HepG2 (cell line): ENCODE measurements around the gene MUTYH. TPM values are rescaled to one million over a fixed set of nuclear protein-coding genes. Genes with fewer than 3 reads are reported as not detected.

Experiments
- ATAC-seq: fragments of 200-7000 bp; cut with Tn5 transposase; 3 replicates; pipeline ENCODE4 v1.9.1; 2020; ENCODE audit warnings: mild to moderate bottlenecking, moderate library complexity
- BruUV-seq: library from RNA; stranded (reverse); fragments of 400-500 nt; replicated peaks from 2 replicates; lab custom pipeline; 2021; lab: Mats Ljungman, UMichigan
- CTCF ChIA-PET: fragments of 300-600 bp; formaldehyde crosslinking; extraction: SDS; loops from one replicate; lab custom pipeline; 2021; ENCODE audit warnings: low total read pairs, inconsistent platforms, low intra/inter-chr PET ratio; lab: Yijun Ruan, JAX
- POLR2A ChIA-PET: fragments of 350-600 bp; sonication (Branson Sonifier 250); formaldehyde crosslinking; loops from one replicate; lab custom pipeline; 2020; ENCODE audit warnings: antibody characterized with exemption, inconsistent platforms; lab: Yijun Ruan, JAX
- DNase-seq: peaks from one replicate; pipeline ENCODE4 v3.0.0-alpha.2; 2015; ENCODE audit warnings: low spot score
- FAIRE-seq: peaks from 3 replicates; lab custom pipeline; 2011; peaks lifted over from hg19 to GRCh38; lab: Jason Lieb, UNC
- H2AFZ ChIP-seq: one replicate; pipeline ENCODE4 v1.6.1; 2011; ENCODE audit warnings: low read length, inconsistent platforms
- H3K27ac ChIP-seq: fragments of 300-600 bp; 3 replicates; pipeline ENCODE4 v1.8.0; 2011; ENCODE audit warnings: mixed run types, mild to moderate bottlenecking, mixed read lengths, low read length, inconsistent platforms; ENCODE audit not compliant: insufficient read depth; ENCODE audit errors: extremely low read length
- H3K27me3 ChIP-seq, 2 experiments: fragments of 200-600 bp in 1 of 2; 2 replicates in 1 of 2; 3 replicates in 1 of 2; pipeline versions ENCODE4 v1.6.0 to v1.8.0; 2011; ENCODE audit warnings: low read length in 2 of 2, mild to moderate bottlenecking in 2 of 2, moderate library complexity in 2 of 2, inconsistent platforms in 1 of 2; ENCODE audit not compliant: insufficient read depth in 2 of 2, control insufficient read depth in 1 of 2
- H3K36me3 ChIP-seq, 2 experiments: fragments of 200-600 bp in 1 of 2; replicated peaks in 1 of 2; 2 replicates in 1 of 2; 3 replicates in 1 of 2; pipeline versions ENCODE4 v1.5.1 to v1.8.0; 2011; ENCODE audit warnings: low read length in 2 of 2, inconsistent platforms in 1 of 2; ENCODE audit not compliant: insufficient read depth in 2 of 2, control insufficient read depth in 1 of 2
- H3K4me1 ChIP-seq: 2 replicates; pipeline ENCODE4 v1.5.1; 2012; ENCODE audit warnings: low read length, inconsistent platforms; ENCODE audit not compliant: insufficient read depth
- H3K4me2 ChIP-seq: 2 replicates; pipeline ENCODE4 v1.6.0; 2011; ENCODE audit warnings: low read depth, low read length, inconsistent platforms
- H3K4me3 ChIP-seq, 3 experiments: fragments of 200-600 bp in 1 of 3; sonication (generic), shearing (Covaris generic) in 1 of 3; replicated peaks in 1 of 3; 2 replicates each; pipeline ENCODE4 v1.5.1; 2011 to 2016; ENCODE audit warnings: low read length in 3 of 3, inconsistent platforms in 2 of 3, low read depth in 2 of 3, mild to moderate bottlenecking in 2 of 3, control low read depth in 1 of 3, mixed read lengths in 1 of 3; ENCODE audit not compliant: insufficient read depth in 1 of 3
- H3K79me2 ChIP-seq: one replicate; pipeline ENCODE4 v1.6.1; 2011; ENCODE audit warnings: low read length, inconsistent platforms; ENCODE audit not compliant: insufficient read depth
- H3K9ac ChIP-seq: 2 replicates; pipeline ENCODE4 v1.6.0; 2011; ENCODE audit warnings: mild to moderate bottlenecking, low read depth, low read length, inconsistent platforms; ENCODE audit not compliant: insufficient read depth
- H3K9me3 ChIP-seq: 2 replicates; pipeline ENCODE4 v1.5.1; 2012; ENCODE audit warnings: mild to moderate bottlenecking, low read length
- H4K20me1 ChIP-seq: 2 replicates; pipeline ENCODE4 v1.6.0; 2011; ENCODE audit warnings: inconsistent platforms, mild to moderate bottlenecking, low read length, moderate library complexity; ENCODE audit not compliant: insufficient read depth
- KDM5B ChIP-seq: sonication (generic); formaldehyde crosslinking; IDR thresholded peaks from 2 replicates; pipeline ENCODE4 v1.4.0; 2020; ENCODE audit warnings: missing genetic modification reagents, mild to moderate bottlenecking, borderline replicate concordance
- ZFY ChIP-seq: sonication (generic); formaldehyde crosslinking; IDR thresholded peaks from 2 replicates; pipeline ENCODE4 v1.4.0; 2020; ENCODE audit warnings: missing genetic modification reagents
- ZNF138 ChIP-seq: sonication (generic); formaldehyde crosslinking; IDR thresholded peaks from 2 replicates; pipeline ENCODE4 v1.5.0; 2020; ENCODE audit warnings: mild to moderate bottlenecking, low read depth, missing genetic modification reagents
- ZNF709 ChIP-seq: sonication (generic); formaldehyde crosslinking; IDR thresholded peaks from 2 replicates; pipeline ENCODE4 v1.5.0; 2020; ENCODE audit warnings: mild to moderate bottlenecking, missing genetic modification reagents
- ZSCAN31 ChIP-seq: sonication (generic); formaldehyde crosslinking; IDR thresholded peaks from 2 replicates; pipeline ENCODE4 v1.5.0; 2020; ENCODE audit warnings: low read depth, mild to moderate bottlenecking, missing genetic modification reagents
- WGBS: methylation state at CpG from one replicate; pipeline ENCODE4 v1.1.6; 2017; ENCODE audit warnings: low lambda C conversion rate; 5-methylcytosine and 5-hydroxymethylcytosine counted together
- in situ Hi-C: cut with HindIII; loops from 2 replicates; pipeline ENCODE4 v1.10.0; 2017; ENCODE audit warnings: low pct_unique_long_range_greater_than_20kb; ENCODE audit not compliant: extremely low pct_ligation_motif_present
- intact Hi-C: fragments of 100-400 bp; cut with micrococcal nuclease; formaldehyde crosslinking; loops from one replicate; pipeline ENCODE4 v1.10.0; 2022; ENCODE audit not compliant: unreplicated experiment
- polyA plus RNA-seq, 8 experiments: library from polyadenylated mRNA; depleted of rRNA in 3 of 8; stranded (reverse) in 7 of 8; unstranded in 1 of 8; fragments of >200 nt; fragmentation: Illumina TruSeq in 4 of 8; extraction: Trizol in 4 of 8; gene quantifications; 2 replicates each; pipeline versions ENCODE4 v1.2.1 to v1.2.3, GENCODE V29; 2011 to 2016; ENCODE audit warnings: low read depth in 4 of 8, missing spikeins in 1 of 8, mixed read lengths in 1 of 8; ENCODE audit not compliant: insufficient read depth in 1 of 8
- total RNA-seq, 5 experiments: library from RNA; depleted of rRNA; stranded (reverse); fragments of >200 nt; fragmentation: Illumina TruSeq; extraction: Trizol; gene quantifications; 2 replicates each; pipeline ENCODE4 v1.2.3, GENCODE V29; 2016; ENCODE audit warnings: low read depth in 1 of 5
- TF ChIP-seq, protein P1 (sequence below): sonication (generic); formaldehyde crosslinking; IDR thresholded peaks from 2 replicates; pipeline ENCODE4 v1.4.0; 2020; ENCODE audit warnings: missing genetic modification reagents
- TF ChIP-seq, protein P2 (sequence below): sonication (generic); formaldehyde crosslinking; IDR thresholded peaks from 2 replicates; pipeline ENCODE4 v1.8.1; 2023; ENCODE audit warnings: mild to moderate bottlenecking, missing genetic modification reagents
- TF ChIP-seq, protein P3 (sequence below): sonication (generic); formaldehyde crosslinking; IDR thresholded peaks from 2 replicates; pipeline ENCODE4 v1.4.0; 2020; ENCODE audit warnings: missing genetic modification reagents
- TF ChIP-seq, protein P4 (sequence below): sonication (generic); formaldehyde crosslinking; IDR thresholded peaks from 2 replicates; pipeline ENCODE4 v1.5.0; 2020; ENCODE audit warnings: missing genetic modification reagents, mild to moderate bottlenecking, borderline replicate concordance

MUTYH gene
- total and polyA plus RNA-seq, 2 of the 13 experiments (the other 11 are each of a cell fraction or from before 2014, with no cell fraction given): 16.3 to 17.1 TPM

DNA sequence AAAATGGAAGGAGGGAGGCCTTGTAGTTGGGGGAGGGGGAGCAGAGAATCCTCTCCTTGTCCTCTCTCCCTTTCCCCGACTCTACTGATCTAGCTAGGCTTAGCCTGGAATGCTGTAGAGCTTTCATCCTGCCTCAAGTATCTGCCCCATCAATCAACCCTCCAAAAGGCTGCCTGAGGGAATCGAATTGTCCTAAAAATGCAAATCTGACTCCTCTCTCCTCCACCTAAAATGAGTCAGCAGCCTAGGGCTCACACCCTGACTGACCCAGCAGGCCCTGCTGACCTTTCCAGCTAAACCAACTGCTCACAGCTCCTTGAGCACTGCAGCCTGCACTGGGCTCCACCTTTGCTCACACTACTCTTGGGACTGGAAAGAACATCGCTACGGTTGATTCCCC lies 10.8 kb downstream of the MUTYH start (continued):
- TF ChIP-seq, protein P1, sequence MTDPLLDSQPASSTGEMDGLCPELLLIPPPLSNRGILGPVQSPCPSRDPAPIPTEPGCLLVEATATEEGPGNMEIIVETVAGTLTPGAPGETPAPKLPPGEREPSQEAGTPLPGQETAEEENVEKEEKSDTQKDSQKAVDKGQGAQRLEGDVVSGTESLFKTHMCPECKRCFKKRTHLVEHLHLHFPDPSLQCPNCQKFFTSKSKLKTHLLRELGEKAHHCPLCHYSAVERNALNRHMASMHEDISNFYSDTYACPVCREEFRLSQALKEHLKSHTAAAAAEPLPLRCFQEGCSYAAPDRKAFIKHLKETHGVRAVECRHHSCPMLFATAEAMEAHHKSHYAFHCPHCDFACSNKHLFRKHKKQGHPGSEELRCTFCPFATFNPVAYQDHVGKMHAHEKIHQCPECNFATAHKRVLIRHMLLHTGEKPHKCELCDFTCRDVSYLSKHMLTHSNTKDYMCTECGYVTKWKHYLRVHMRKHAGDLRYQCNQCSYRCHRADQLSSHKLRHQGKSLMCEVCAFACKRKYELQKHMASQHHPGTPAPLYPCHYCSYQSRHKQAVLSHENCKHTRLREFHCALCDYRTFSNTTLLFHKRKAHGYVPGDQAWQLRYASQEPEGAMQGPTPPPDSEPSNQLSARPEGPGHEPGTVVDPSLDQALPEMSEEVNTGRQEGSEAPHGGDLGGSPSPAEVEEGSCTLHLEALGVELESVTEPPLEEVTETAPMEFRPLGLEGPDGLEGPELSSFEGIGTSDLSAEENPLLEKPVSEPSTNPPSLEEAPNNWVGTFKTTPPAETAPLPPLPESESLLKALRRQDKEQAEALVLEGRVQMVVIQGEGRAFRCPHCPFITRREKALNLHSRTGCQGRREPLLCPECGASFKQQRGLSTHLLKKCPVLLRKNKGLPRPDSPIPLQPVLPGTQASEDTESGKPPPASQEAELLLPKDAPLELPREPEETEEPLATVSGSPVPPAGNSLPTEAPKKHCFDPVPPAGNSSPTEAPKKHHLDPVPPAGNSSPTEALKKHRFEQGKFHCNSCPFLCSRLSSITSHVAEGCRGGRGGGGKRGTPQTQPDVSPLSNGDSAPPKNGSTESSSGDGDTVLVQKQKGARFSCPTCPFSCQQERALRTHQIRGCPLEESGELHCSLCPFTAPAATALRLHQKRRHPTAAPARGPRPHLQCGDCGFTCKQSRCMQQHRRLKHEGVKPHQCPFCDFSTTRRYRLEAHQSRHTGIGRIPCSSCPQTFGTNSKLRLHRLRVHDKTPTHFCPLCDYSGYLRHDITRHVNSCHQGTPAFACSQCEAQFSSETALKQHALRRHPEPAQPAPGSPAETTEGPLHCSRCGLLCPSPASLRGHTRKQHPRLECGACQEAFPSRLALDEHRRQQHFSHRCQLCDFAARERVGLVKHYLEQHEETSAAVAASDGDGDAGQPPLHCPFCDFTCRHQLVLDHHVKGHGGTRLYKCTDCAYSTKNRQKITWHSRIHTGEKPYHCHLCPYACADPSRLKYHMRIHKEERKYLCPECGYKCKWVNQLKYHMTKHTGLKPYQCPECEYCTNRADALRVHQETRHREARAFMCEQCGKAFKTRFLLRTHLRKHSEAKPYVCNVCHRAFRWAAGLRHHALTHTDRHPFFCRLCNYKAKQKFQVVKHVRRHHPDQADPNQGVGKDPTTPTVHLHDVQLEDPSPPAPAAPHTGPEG (CRISPR knock-in tag): no peak
- TF ChIP-seq, protein P2, sequence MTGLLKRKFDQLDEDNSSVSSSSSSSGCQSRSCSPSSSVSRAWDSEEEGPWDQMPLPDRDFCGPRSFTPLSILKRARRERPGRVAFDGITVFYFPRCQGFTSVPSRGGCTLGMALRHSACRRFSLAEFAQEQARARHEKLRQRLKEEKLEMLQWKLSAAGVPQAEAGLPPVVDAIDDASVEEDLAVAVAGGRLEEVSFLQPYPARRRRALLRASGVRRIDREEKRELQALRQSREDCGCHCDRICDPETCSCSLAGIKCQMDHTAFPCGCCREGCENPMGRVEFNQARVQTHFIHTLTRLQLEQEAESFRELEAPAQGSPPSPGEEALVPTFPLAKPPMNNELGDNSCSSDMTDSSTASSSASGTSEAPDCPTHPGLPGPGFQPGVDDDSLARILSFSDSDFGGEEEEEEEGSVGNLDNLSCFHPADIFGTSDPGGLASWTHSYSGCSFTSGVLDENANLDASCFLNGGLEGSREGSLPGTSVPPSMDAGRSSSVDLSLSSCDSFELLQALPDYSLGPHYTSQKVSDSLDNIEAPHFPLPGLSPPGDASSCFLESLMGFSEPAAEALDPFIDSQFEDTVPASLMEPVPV: no peak
- TF ChIP-seq ZNF709 (CRISPR knock-in tag): no peak

DNA sequence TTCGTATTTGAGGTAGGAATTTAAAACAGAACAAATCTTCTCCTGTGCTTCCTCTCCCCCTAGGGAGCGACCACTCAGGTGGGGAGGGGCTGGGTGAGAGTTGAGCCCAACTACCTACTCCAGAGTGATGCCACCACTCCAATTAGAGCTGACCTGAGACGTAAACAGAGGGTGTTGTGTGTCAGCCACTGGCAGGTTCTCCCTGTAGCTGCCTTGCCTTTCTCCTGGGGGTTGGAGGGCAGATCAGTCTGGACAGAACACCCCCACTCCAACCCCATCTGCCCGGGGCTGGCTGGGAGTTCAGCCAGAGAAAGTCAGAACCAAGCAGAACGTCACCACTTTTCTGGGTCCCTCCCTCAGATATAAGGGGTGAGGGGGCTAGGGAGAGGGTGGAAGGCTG lies 11.6 kb downstream of the MUTYH start:
- 86% methylated on average over 5 of the region's 5 CpGs for WGBS
- no peak for DNase-seq
- Histone ChIP-seq H3K36me3 (peaks cover 2 to 26% of the 10 kb centered on the region in 2 experiments; a peak in 4 of 5 replicates), H3K4me1 (no peaks in the 10 kb centered on the region; the same call in 1 of the 2 replicates), H3K27me3 (no peaks in the 10 kb centered on the region), H3K27ac (no peak overlapping the region), H2AFZ (no peak overlapping the region), H3K9me3 (no peaks in the 10 kb centered on the region), H4K20me1 (no peaks in the 10 kb centered on the region), H3K79me2 (no peaks in the 10 kb centered on the region), H3K4me3 (no peak overlapping the region), H3K4me2 (no peak overlapping the region), H3K9ac (no peak overlapping the region)
- in situ Hi-C loops (no loop called here), intact Hi-C loops (no loop called here)
- ChIA-PET CTCF (no interaction called here), POLR2A (interaction anchor here (2.4 kb wide), 1 partner anchor 12 kb away, joined by 13 read pairs; the partner anchor contains the start of genes MUTYH and TOE1)
- no peak for ATAC-seq
- no peak for FAIRE-seq
- no TSS peak for BruUV-seq
- no peak for TF ChIP-seq ZSCAN31 (CRISPR knock-in tag)
- TF ChIP-seq, protein P3, sequence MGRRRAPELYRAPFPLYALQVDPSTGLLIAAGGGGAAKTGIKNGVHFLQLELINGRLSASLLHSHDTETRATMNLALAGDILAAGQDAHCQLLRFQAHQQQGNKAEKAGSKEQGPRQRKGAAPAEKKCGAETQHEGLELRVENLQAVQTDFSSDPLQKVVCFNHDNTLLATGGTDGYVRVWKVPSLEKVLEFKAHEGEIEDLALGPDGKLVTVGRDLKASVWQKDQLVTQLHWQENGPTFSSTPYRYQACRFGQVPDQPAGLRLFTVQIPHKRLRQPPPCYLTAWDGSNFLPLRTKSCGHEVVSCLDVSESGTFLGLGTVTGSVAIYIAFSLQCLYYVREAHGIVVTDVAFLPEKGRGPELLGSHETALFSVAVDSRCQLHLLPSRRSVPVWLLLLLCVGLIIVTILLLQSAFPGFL: no peak
- TF ChIP-seq KDM5B: no peak
- TF ChIP-seq ZNF138: no peak
- TF ChIP-seq, protein P4, sequence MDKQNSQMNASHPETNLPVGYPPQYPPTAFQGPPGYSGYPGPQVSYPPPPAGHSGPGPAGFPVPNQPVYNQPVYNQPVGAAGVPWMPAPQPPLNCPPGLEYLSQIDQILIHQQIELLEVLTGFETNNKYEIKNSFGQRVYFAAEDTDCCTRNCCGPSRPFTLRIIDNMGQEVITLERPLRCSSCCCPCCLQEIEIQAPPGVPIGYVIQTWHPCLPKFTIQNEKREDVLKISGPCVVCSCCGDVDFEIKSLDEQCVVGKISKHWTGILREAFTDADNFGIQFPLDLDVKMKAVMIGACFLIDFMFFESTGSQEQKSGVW (CRISPR knock-in tag): no peak
- TF ChIP-seq ZFY (CRISPR knock-in tag): no peak
